Measurements from ENCODE around the gene DHX9.

Gene DHX9

DNA sequence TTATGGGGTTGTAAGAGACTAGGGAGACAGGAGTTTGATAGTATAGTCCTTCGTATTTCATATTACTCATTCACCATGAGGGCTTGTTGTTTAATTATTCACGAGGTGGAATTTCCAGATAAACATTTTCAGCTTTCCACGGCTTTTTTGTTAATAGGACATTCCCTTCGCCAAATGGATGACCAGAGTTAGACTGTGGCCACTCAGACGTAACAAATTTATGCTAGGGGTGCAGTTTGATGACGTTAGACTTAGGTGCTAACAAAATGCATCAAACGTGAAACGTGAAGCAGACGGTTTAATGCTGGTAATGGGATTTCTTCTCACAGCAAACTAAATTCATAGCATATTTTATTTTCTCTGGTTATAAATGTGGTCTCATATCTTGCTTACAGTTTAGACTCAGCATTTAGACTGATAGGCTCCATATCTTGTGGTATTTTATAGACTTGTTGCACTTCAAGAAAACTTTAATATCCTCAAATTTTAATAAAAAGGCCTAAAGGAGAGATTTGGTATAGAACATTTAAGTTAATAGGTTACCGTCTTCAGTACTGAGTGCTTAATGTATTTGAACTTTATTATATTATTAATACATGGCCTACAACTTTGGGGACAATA lies 2.3 kb downstream of the DHX9 start:
- DNase-seq: no peak

DNA sequence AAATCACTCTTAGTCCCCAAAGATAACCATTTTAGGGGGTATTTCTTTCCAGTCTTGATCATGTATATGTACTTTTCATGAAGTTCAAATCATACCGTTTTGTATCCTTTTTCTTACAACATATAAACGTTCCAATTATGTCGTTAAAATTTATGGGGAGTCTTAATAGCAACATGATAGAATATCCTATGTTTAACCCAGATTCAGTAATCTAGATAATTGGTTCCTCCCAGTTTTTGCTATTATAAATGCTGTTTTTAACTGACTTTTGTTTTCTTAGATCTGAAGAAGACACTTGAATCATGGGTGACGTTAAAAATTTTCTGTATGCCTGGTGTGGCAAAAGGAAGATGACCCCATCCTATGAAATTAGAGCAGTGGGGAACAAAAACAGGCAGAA lies 3.1 kb downstream of the DHX9 start:
- DNase-seq: no peak

DNA sequence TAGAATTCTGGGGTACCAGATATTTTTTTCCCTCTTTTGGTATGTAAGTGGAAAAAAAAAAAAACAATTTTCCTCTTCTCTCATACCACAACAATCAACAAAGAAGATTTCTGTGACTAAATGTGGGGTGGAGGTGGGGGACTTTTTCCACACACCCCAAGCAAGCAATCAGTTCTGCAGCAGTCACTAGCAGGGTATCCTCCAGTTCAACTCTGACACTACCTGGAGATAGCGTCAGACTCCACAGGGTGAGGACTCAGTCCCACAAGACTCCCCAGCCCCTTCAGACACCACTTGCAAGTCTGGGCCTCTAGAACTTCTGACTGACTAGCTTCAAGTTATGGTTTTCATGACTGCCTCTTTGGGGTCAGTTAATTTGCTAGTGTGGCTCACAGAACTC lies 6.2 kb downstream of the DHX9 start:
- DNase-seq: no peak

DNA sequence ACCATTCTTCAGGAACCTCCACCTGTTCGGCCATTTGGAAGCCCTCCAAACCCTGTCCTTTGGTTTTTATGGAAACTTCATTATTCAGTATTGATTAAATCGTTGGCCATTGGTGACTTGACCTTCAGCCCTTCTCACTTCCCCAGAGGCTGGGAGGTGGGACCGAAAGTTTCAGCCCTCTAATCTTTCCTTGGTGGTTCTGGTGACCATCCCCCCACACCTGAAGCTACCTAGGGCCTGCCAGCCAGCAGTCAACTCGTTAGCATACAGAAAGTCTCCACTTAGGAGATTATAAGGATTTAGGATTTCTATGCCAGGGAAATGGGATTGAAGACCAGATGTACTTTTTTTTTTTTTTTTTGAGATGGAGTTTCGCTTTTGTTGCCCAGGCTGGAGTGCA lies 6.7 kb downstream of the DHX9 start:
- peak in 1 of 2 experiments; percentile 11 for DNase-seq

DNA sequence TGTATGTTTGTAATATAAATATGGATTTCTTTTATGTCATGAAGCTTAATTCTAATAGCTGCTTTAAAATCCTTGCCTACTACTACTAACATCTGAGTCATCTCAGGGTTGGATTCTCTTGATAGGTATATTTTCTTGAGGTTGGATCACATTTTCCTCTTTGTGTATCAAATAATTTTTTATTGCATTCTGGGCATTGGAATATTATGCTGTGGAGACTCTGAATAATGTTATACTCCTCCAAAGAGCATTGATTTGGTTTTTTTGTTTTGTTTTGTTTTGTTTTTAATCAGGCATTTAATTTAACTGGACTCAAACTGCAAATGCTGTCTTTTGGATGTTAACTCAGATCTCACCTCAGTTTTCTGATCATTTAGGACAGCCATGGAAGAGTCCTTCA lies 8.0 kb downstream of the DHX9 start:
- DNase-seq: no peak

DNA sequence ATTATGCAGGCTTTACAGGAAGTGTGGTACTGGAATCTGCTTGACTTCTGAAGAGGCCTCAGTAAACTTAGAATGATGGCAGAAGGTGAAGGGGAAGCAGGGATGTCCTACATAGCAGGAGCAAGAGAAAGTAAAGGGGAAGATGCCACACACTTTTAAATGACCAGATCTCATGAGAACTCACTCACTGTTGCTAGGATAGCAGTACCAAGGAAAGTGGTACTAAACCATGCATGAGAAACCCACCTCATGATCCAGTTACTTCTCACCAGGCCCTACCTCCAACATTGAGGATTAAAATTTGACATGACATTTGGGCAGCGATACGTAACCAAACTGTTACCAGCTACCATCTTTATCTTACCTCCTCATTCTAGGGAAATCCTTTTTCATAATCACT lies 9.6 kb downstream of the DHX9 start:
- no peak for DNase-seq

DNA sequence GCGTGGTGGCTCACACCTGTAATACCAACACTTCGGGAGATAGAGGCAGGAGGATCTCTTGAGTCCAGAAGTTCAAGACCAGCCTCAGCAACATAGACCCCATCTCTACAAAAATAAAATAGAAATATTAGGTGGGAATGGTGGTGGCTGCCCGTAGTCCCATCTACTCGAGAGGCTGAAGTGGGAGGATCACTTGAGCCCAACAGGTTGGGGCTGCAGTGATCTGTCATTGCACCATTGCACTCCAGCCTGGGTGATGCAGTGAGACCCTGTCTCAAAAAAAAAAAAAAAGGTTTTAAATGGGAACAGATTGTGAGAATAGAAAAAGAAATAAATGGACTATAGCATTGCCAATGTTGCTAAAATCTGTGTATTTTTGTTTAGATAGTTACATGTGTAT lies 11.2 kb downstream of the DHX9 start:
- DNase-seq: no peak

DNA sequence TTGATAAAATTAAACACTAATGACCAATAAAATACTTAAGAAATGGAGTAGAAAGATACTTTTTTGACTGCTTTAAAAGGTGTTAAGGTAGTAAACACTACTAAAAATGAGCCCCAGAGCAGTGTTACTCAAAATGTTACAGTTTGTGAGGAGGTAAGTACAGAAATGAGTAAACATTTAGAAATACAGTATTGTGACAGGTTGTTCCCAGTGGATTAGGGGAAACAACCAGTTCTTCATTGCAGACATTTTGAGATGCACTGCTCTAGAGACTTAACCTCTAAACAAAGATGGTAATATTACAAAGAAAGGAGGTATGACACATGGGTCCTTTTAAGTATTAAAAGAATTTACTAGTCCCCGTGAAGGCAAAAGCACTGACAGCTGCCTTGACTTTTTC lies 12.7 kb downstream of the DHX9 start:
- no peak for DNase-seq

DNA sequence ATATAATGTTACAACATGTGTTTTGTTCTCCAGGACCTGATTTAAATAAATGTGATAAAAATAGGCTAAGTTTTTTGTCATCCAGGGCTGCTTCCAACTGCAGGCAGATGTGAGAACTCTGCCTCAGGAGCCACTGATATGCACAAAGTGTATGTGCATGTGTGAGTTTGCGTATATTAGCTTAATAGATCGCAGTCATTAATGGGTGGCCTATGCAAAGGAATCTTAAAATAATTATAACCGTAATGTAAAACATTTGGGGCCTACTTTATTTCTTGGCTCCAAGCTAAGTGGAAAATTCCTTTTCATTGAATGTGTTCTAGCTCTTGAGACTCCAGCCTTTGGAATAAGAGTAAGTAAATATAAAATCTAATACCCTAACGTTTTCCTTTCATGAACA lies 16.8 kb downstream of the DHX9 start:
- DNase-seq: no peak

DNA sequence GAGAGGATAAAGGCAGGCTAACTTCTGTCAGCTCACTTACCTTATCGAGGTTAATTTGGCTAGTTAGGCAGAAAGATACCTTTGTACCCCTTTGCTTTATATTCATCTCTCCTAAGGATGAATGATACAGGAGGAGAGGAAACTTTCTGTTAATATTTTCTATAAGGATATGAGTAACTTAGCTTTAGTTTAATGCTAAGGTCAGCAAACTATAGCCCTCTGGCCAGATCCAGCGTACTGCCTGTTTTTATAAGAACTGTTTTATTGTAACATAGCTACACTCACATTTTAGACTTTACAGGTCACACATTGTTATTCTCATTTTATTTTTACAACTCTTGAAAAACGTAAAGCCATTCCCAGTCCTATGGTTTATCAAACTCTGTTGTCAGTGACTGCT lies 18.1 kb downstream of the DHX9 start:
- DNase-seq: no peak

DNA sequence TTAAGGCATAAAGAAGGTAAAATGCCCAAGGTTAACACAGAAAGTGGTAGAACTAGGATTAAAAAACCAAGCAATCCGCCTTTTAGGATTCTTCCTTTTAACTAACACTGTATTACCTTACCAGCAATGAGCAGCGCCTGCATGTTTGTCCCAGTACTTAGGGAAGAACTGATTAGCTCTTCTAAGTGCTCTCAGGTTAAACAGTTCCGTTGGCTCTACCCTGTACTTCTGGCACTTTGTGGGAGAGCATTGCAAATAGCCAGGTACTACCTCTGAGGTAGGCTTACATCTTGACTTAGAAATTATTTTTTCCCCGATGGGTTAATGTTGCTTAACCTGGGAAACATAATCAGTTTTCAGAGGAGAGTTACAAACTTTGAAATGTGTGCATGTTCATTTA lies 21.5 kb downstream of the DHX9 start:
- no peak for DNase-seq

DNA sequence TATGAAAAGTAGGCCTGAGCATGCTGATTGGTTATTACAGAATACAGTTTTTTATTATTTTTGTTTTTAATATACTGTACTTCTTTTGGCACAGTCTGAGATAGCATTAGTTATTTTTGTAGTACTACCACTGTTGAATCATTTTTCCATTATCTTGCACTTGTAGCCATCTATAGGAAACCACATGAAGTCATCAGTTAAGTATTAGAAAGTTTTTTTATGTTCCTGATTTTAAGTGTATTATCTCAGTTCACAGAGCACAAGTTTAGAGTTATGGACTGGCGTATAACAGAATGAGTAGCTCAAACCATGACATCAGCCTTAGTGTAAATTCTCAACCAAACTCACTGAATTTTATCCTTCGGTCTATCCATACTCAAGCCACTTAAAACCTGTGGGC lies 22.8 kb downstream of the DHX9 start:
- DNase-seq: no peak

DNA sequence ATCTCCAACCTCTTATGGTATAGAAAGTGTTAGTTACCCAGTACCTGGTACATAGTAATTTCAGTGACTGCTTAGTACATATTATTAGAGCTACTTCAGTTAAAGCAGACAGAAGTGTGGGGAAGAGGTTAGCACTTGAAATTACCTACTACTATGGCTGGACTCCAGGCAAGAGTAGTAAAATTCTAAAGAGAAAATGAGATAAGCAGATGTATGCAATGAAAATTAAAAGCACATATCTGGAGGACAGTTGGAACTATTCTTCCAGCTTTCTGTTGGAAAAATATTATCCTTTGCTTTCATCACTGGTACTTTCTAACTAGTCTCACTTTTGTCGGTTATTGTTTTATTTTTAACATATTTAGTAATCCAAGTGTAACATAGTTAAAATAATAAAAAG lies 23.7 kb downstream of the DHX9 start:
- DNase-seq: no peak

DNA sequence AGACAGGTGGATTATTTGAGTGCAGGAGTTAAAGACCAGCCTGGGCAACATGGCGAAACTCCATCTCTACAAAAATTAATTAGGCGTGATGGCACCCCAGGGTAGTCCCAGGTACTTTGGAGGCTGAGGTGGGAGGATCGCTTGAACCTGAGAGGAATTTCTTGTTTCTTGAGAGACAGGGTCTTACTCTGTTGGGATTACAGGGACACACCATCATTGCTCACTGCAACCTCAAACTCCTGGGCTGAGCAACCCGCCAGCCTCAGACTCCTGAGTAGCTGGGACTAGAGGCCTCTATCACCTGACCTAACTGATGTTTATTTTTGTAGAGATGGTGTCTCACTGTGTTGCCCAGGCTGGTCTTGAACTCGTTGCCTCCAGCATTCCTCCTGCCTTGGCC lies 24.8 kb downstream of the DHX9 start:
- DNase-seq: no peak

DNA sequence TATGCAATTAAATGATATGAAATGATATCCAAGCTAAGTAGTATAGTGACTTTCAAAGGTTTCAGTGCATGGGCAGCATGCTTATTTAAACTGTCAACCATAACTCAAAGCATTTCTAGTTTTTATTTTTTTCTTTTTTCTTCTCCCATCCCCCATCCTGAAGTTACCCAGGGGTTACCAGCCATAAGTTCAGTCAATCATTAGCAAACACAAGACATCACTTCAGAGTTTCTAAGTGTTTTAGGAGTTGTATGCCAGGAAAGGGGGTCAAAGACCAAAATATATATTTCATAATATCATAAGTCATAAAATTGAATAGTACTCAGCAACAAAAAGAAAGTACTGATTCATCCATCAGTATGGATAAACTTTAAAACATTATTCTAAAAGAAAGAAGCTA lies 28.7 kb downstream of the DHX9 start:
- no peak for DNase-seq

DNA sequence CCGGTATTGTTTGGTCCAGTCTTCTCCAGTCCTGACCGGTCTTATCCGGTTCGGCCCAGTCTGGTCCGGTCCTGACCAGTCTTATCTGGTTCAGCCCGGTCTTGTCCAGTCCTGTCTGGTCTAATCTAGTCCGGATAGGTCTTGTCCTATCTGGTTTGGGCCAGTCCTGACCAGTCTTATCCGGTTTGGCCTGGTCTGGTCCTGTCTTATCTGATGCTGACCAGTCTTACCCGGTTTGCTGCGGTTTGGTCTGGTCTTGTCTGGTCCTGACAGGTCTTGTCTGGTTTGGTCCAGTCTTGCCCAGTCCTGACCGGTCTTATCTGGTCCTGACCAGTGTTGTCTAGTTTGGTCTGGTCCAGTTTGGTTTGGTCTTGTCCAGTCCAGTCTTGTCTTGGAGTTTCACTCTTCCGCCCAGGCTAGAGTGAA lies 30.1 kb downstream of the DHX9 start:
- DNase-seq: no peak

DNA sequence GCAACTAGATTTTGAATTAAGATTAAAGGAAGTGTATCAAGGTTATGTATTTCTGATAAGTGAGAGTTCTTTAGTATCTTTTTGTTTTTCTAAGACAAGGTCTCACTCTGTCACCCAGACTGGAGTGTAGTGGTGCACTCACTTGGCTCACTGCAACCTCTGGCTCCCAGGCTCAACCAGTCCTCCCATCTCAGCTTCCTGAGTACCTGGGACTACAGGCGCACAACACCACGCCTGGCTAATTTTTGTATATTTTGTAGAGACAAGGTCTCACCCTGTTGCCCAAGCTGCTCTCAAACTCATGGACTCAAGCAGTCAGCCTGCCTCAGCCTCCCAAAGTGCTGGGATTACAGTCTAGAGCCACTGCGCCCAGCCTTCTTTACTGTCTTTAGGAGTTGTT lies 33.7 kb downstream of the DHX9 start:
- no peak for DNase-seq

DNA sequence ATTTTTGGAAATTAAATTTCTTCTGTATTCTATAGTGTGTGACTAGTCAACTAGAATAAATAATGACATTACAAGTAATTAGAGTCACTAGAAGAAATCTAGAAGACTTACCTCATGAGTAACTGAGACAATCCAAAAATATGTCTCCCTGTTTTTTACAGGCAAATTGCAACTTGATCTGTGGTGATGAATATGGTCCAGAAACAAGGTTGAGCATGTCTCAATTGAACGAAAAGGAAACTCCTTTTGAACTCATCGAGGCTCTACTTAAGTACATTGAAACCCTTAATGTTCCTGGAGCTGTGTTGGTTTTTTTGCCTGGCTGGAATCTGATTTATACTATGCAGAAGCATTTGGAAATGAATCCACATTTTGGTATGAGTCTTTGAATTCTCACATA lies 36.7 kb downstream of the DHX9 start:
- DNase-seq: no peak

DNA sequence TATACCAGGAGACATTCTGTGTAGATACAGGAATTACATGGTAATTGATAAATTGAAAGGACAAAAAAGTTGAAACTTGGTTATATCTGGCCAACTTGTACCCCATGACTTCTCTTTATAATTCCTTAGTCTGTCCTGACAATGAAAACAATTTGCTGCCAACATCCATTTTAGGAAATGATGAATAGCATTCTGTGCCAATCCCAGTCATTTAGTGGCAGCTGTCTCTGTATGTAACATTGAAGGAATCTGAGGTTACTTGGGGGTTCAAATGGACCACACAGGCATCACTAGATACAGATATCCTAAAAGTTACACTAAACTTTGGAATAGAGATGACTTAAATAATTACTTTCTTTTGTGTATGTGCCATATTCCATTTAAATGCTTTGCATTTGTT lies 38.2 kb downstream of the DHX9 start:
- no peak for DNase-seq

DNA sequence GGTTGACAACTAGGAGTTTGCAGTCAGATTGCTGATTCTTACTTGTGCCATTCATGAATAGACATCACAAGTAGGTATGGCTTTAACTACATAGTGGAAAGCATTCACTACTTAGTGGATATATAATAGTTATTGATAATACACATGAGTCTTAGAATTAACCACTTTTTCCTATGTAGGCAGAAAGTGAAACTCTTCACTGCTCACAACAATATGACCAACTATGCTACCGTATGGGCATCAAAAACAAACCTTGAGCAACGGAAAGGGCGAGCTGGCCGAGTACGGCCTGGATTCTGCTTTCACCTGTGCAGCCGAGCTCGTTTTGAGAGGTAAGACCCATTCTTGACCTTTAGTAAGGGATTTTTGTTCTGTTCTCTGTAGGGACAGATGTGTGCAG lies 38.7 kb downstream of the DHX9 start:
- no peak for DNase-seq

DNA sequence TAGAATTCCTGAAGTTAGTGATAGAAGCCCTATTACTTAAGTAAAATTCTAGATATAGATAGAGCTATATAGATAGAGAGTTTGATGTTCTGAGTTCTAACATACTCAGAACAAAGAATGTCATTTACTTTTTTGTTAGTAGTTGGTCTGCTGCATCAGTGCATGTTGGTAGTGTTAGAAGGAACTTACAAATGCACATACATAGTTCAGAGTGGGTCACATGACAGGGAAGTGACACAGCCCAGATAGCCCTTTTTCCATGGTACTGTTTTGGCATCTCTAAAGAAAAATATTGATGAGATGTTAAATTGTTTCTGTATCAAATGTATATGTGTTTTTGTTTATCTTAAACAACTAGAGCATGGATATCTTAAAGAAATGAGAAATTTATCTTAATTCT lies 45.7 kb downstream of the DHX9 start:
- no peak for DNase-seq

DNA sequence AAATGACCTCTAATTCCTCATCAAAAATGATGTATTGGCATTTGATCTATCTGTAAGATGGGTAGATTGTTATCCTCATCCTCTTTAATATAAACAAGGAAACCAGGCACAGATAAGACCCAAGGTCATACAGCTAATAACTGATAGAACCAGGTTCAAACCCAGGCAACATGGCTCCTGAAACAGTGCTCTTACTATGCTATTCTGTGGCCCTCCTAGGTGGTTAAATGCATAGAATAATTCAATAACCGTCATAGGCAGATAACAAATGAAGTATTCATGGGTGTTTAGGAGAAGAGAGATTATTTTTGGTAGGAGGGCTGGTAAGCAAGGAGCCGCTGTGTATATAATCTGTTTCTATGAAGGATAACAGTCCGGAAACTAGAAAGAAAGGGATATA lies 46.4 kb downstream of the DHX9 start:
- no peak for DNase-seq

DNA sequence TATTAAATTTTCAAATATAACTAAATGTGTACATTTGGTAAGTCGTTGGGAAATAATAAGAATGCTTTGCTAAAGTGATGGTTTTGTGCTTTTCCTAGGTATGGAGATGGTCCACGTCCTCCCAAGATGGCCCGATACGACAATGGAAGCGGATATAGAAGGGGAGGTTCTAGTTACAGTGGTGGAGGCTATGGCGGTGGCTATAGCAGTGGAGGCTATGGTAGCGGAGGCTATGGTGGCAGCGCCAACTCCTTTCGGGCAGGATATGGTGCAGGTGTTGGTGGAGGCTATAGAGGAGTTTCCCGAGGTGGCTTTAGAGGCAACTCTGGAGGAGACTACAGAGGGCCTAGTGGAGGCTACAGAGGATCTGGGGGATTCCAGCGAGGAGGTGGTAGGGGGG lies 47.8 kb downstream of the DHX9 start:
- no peak for DNase-seq

DNA sequence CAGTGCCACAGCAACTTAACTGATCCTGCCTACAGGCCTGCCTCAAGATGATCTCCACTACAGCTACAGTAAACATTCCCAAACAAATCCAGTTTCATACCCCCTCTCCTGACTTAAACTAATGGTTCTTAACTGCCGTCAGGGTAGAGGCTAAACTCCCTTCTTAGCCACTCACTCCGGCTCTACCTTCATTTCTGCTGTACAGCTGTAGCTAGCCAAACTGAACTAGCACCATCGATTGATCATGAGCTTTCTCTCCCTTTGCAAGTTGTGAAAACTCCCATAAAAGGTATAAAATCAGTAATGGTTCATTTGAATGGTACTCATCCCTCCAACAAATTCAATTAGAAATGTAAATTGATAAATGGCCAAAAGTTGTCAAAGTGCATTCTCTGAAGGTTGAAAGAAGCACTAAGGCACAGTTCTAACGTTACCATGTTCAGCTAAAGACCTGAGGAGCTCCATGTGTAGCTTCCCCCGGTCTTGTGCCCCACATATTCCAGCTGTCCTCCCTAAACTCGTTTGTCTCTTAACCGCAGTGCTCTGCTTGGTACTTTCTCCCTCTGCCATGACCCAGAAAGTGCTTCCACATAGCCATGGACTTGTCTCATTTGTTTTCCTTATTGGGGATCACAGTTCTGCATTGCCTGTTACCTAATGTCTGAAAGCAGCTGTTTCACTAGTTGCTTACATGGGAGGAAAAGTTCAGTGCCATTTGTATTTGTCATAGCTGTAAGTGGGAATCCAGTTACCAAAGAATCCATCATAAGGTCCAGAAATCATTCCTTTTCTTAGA lies 49.8 kb downstream of the DHX9 start:
- no peak for DNase-seq

DNA sequence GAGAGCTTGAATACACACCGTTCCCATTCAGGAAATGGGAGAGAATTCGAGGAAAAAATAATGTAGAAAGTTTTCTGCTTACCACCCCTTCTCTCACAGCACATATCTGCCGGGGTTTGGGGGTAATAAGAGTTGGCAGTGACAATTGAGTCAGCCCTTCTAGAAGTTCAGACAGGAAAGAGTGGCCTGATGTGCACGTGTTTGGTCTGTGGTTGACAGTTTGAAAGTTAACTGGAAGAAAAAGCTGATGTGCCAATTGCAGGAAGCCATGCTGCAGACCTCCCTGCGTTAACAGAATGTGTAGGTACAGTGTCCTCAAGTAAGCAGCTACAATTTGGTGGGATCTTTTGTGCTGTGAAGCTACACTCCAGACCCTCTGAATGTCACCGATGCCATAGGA lies 50.9 kb downstream of the DHX9 start:
- no peak for DNase-seq
